Omental fat pad (tissue), 4 donors: ENCODE results near the gene MAP1LC3B2. TPM values are rescaled to one million over a fixed set of nuclear protein-coding genes. Genes with fewer than 3 reads are reported as not detected.
"Not testable (repeated sequence)": the region's sequence is repeated elsewhere in the genome, so short reads cannot be mapped to it uniquely, and the experiment has no call there.

ENCODE experiments used
- ATAC-seq: fragments of 150-250 bp; one replicate; pipeline ENCODE4 v1.9.1; 2016; ENCODE audit warnings: mild to moderate bottlenecking, moderate library complexity; ENCODE audit not compliant: low FRiP score
- DNase-seq: peaks from one replicate; pipeline ENCODE4 v3.0.0-alpha.2; 2019; ENCODE audit warnings: low spot score
- CTCF ChIP-seq, 3 donors: fragments of 450-650 bp; IDR thresholded peaks; one replicate each; pipeline ENCODE4 v1.5.1; 2016 to 2017; ENCODE audit warnings: antibody characterized with exemption in 3 of 3, mild to moderate bottlenecking in 3 of 3, moderate library complexity in 2 of 3
- total RNA-seq, 4 donors: library from RNA; depleted of rRNA; stranded (reverse); fragments of >200 nt; gene quantifications; one replicate each; pipeline ENCODE4 v1.1.0, GENCODE V29; 2016

Gene MAP1LC3B2
- total RNA-seq, 4 donors from 2014 or later = 1.7 to 7.1 TPM; not detected in 2

GRCh38 chr12:116556964-116557698, 2.0 kb upstream of the MAP1LC3B2 start:
- TF ChIP-seq CTCF (IDR thresholded peaks at IDR 0.05) = no peak
- DNase-seq (no peak), ATAC-seq (no peak)

GRCh38 chr12:116558280-116559161, 660 bp upstream of the MAP1LC3B2 start:
- no peak for DNase-seq
- ATAC-seq = no peak
- TF ChIP-seq CTCF (IDR thresholded peaks at IDR 0.05) = no peak

- no peak for TF ChIP-seq CTCF (IDR thresholded peaks at IDR 0.05)
- DNase-seq (no peak), ATAC-seq (no peak)
Measured at GRCh38 chr12:116561181-116561821, 2.1 kb downstream of the MAP1LC3B2 start.

GRCh38 chr12:116562090-116562489, 2.9 kb downstream of the MAP1LC3B2 start:
- ATAC-seq (no peak), DNase-seq (no peak)
- no peak for TF ChIP-seq CTCF (IDR thresholded peaks at IDR 0.05)

GRCh38 chr12:116563262-116563661, 4.1 kb downstream of the MAP1LC3B2 start:
- TF ChIP-seq CTCF (IDR thresholded peaks at IDR 0.05) = no peak
- no peak for DNase-seq
- ATAC-seq = no peak

GRCh38 chr12:116564080-116564479, 4.9 kb downstream of the MAP1LC3B2 start:
- no peak for ATAC-seq
- no peak for DNase-seq
- TF ChIP-seq CTCF (IDR thresholded peaks at IDR 0.05) = no peak

GRCh38 chr12:116565221-116565620, 6.0 kb downstream of the MAP1LC3B2 start:
- DNase-seq, ATAC-seq: not testable (repeated sequence)
